Liver (tissue), 9 donors: ENCODE results near the gene GALNTL6. TPM values are rescaled to one million over a fixed set of nuclear protein-coding genes. Genes with fewer than 3 reads are reported as not detected.

ENCODE experiments used
- DNase-seq: peaks from one replicate; pipeline ENCODE4 v3.0.0-alpha.2; 2017; ENCODE audit warnings: low spot score
- H3K27ac ChIP-seq, 2 donors: one replicate each; pipeline ENCODE4 v1.7.0; 2013; ENCODE audit warnings: inconsistent platforms in 2 of 2, low read length in 2 of 2, control low read depth in 1 of 2, low read depth in 1 of 2, mild to moderate bottlenecking in 1 of 2
- H3K27me3 ChIP-seq, 4 donors: one replicate each; pipeline versions ENCODE4 v1.6.1 to v1.7.0; 2013; ENCODE audit warnings: low read length in 3 of 4, inconsistent platforms in 1 of 4, mild to moderate bottlenecking in 1 of 4, moderate library complexity in 1 of 4; ENCODE audit not compliant: control insufficient read depth in 4 of 4, insufficient read depth in 4 of 4
- H3K36me3 ChIP-seq, 4 donors: one replicate each; pipeline versions ENCODE4 v1.6.1 to v1.7.0; 2013; ENCODE audit warnings: low read length in 3 of 4, mild to moderate bottlenecking in 3 of 4, low read depth in 1 of 4, moderate library complexity in 1 of 4; ENCODE audit not compliant: control insufficient read depth in 4 of 4, insufficient read depth in 3 of 4
- H3K4me1 ChIP-seq, 4 donors: one replicate each; pipeline versions ENCODE4 v1.6.1 to v1.7.0; 2013; ENCODE audit warnings: low read length in 3 of 4, mild to moderate bottlenecking in 3 of 4, moderate library complexity in 1 of 4; ENCODE audit not compliant: control insufficient read depth in 4 of 4, insufficient read depth in 4 of 4
- H3K4me3 ChIP-seq, 3 donors: one replicate each; pipeline versions ENCODE4 v1.6.1 to v1.7.0; 2013; ENCODE audit warnings: low read length in 3 of 3, control low read depth in 1 of 3, low read depth in 1 of 3, mild to moderate bottlenecking in 1 of 3
- H3K9ac ChIP-seq, 2 donors: one replicate each; pipeline ENCODE4 v1.7.0; 2013; ENCODE audit warnings: low read length in 2 of 2, mild to moderate bottlenecking in 2 of 2, moderate library complexity in 2 of 2, control low read depth in 1 of 2, low read depth in 1 of 2
- H3K9me3 ChIP-seq, 4 donors: one replicate each; pipeline versions ENCODE4 v1.6.1 to v1.7.0; 2013; ENCODE audit warnings: low read length in 3 of 4; ENCODE audit not compliant: control insufficient read depth in 4 of 4
- ATF3 ChIP-seq: IDR thresholded peaks from 2 replicates; pipeline ENCODE4 v1.6.1; 2016; ENCODE audit warnings: antibody characterized with exemption
- CTCF ChIP-seq: fragments of 150-350 bp; IDR thresholded peaks from 2 replicates; pipeline ENCODE4 v1.5.1; 2017; ENCODE audit warnings: improper control_type of control experiment, low read depth, low read length; ENCODE audit not compliant: missing input control
- EGR1 ChIP-seq, 2 donors: IDR thresholded peaks; 2 replicates each; pipeline ENCODE4 v1.6.1; 2016 to 2018; ENCODE audit warnings: antibody characterized with exemption in 2 of 2, low read depth in 2 of 2
- FOXA1 ChIP-seq: IDR thresholded peaks from 2 replicates; pipeline ENCODE4 v1.6.1; 2016; ENCODE audit warnings: antibody characterized with exemption
- GABPA ChIP-seq, 2 donors: IDR thresholded peaks in 1 of 2; conservative IDR thresholded peaks in 1 of 2; 2 replicates each; pipeline ENCODE4 v1.6.1; 2016; ENCODE audit warnings: antibody characterized with exemption in 2 of 2, mild to moderate bottlenecking in 1 of 2, moderate library complexity in 1 of 2
- HNF4A ChIP-seq, 2 donors: conservative IDR thresholded peaks; 2 replicates each; pipeline ENCODE4 v1.6.1; 2016; ENCODE audit warnings: antibody characterized with exemption in 2 of 2, mild to moderate bottlenecking in 2 of 2
- HNF4G ChIP-seq: IDR thresholded peaks from 2 replicates; pipeline ENCODE4 v1.6.1; 2016; ENCODE audit warnings: antibody characterized with exemption
- JUND ChIP-seq, 2 donors: IDR thresholded peaks; 2 replicates each; pipeline ENCODE4 v1.6.1; 2016; ENCODE audit warnings: antibody characterized with exemption in 2 of 2
- NR2F2 ChIP-seq: IDR thresholded peaks from 2 replicates; pipeline ENCODE4 v1.6.1; 2016; ENCODE audit warnings: antibody characterized with exemption
- RAD21 ChIP-seq, 2 donors: IDR thresholded peaks; 2 replicates each; pipeline ENCODE4 v1.6.1; 2016; ENCODE audit warnings: antibody characterized with exemption in 2 of 2, mild to moderate bottlenecking in 2 of 2
- RXRA ChIP-seq, 2 donors: IDR thresholded peaks; 2 replicates each; pipeline ENCODE4 v1.6.1; 2017 to 2018; ENCODE audit warnings: antibody characterized with exemption in 2 of 2, mild to moderate bottlenecking in 1 of 2
- SP1 ChIP-seq: IDR thresholded peaks from 2 replicates; pipeline ENCODE4 v1.6.1; 2018; ENCODE audit warnings: antibody characterized with exemption, mild to moderate bottlenecking
- TAF1 ChIP-seq: conservative IDR thresholded peaks from 2 replicates; pipeline ENCODE4 v1.6.1; 2016; ENCODE audit warnings: antibody characterized with exemption, mild to moderate bottlenecking
- YY1 ChIP-seq: IDR thresholded peaks from 2 replicates; pipeline ENCODE4 v1.6.1; 2016; ENCODE audit warnings: antibody characterized with exemption, mild to moderate bottlenecking
- ZBTB33 ChIP-seq: IDR thresholded peaks from 2 replicates; pipeline ENCODE4 v1.6.1; 2016; ENCODE audit warnings: antibody characterized with exemption
- WGBS: extraction: QIAGEN DNeasy Blood & Tissue Kit; methylation state at CpG from one replicate; pipeline ENCODE4 v1.1.7; 2013; 5-methylcytosine and 5-hydroxymethylcytosine counted together
- polyA plus RNA-seq, 2 donors: library from polyadenylated mRNA; stranded (reverse) in 1 of 2; unstranded in 1 of 2; fragments of 200-250 nt in 1 of 2; fragments of >200 nt in 1 of 2; fragmentation: Nextera tagmentation in 1 of 2; extraction: Ambion mirVana in 1 of 2; gene quantifications; one replicate each; pipeline versions ENCODE4 v1.2.1 to v1.2.3, GENCODE V29; 2013 to 2015
- total RNA-seq, 2 donors: library from RNA; depleted of rRNA; stranded (reverse); fragments of >200 nt; gene quantifications; one replicate each; pipeline ENCODE4 v1.2.3, GENCODE V29; 2014
- TF ChIP-seq, protein P1 (sequence below): IDR thresholded peaks from 2 replicates; pipeline ENCODE4 v1.6.1; 2016; ENCODE audit warnings: antibody characterized with exemption, mild to moderate bottlenecking
- TF ChIP-seq, protein P2 (sequence below): IDR thresholded peaks from 2 replicates; pipeline ENCODE4 v1.6.1; 2016; ENCODE audit warnings: antibody characterized with exemption
- donor health status: healthy.
- donor health status: healthy.
- donor health status: healthy.
- donor health status: healthy.
- donor health status: healthy.

Gene GALNTL6
- total and polyA plus RNA-seq, 4 donors, result 0.06 to 0.08 TPM; not detected in 2

DNA sequence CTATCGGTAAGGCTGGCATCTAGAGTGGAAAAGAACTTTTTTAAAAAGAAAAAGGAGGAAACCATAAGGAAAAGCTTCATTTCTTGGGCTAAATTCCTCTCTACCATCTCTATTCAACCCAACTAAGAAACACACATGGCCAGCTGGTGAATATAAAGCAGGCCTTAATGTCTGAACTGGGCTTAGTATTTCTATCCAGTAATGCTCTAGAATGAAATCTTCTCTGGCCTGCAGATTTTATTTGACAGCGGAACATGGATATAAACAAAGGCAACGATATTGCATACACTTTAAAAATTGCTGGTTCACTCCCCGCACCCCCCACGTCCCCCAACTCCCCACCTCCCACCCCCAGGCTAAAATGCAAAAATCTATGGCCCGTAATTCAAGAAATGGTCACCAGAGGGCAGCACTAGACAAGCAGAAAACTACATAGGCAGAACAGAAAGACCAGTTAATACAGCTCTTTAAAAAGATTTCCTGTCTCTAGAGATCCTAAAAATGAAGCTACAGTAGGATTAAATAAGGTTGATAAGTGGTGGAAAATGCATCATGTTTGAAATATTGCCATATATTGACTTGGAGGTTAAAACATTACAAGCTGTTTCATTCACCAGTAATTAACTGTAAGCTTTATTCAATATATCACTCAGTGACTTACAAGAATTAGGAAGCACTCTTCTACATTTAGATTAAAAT, 1200.2 kb downstream of the GALNTL6 start:
- TF ChIP-seq FOXA1 (no peak), RXRA (IDR thresholded peaks at IDR 0.05) (no peak), GABPA (IDR thresholded peaks at IDR 0.05 in 1 of 2, conservative IDR thresholded peaks at IDR 0.05 in 1 of 2) (no peak), ZBTB33 (no peak), JUND (IDR thresholded peaks at IDR 0.05) (no peak), ATF3 (no peak), RAD21 (IDR thresholded peaks at IDR 0.05) (peak; percentile 78 to 84), HNF4A (conservative IDR thresholded peaks at IDR 0.05) (no peak), EGR1 (IDR thresholded peaks at IDR 0.05; ENCODE audit: low read depth in 2 of 2) (no peak), YY1 (no peak), TAF1 (no peak), CTCF (peak; percentile 67)
- TF ChIP-seq, protein P1, sequence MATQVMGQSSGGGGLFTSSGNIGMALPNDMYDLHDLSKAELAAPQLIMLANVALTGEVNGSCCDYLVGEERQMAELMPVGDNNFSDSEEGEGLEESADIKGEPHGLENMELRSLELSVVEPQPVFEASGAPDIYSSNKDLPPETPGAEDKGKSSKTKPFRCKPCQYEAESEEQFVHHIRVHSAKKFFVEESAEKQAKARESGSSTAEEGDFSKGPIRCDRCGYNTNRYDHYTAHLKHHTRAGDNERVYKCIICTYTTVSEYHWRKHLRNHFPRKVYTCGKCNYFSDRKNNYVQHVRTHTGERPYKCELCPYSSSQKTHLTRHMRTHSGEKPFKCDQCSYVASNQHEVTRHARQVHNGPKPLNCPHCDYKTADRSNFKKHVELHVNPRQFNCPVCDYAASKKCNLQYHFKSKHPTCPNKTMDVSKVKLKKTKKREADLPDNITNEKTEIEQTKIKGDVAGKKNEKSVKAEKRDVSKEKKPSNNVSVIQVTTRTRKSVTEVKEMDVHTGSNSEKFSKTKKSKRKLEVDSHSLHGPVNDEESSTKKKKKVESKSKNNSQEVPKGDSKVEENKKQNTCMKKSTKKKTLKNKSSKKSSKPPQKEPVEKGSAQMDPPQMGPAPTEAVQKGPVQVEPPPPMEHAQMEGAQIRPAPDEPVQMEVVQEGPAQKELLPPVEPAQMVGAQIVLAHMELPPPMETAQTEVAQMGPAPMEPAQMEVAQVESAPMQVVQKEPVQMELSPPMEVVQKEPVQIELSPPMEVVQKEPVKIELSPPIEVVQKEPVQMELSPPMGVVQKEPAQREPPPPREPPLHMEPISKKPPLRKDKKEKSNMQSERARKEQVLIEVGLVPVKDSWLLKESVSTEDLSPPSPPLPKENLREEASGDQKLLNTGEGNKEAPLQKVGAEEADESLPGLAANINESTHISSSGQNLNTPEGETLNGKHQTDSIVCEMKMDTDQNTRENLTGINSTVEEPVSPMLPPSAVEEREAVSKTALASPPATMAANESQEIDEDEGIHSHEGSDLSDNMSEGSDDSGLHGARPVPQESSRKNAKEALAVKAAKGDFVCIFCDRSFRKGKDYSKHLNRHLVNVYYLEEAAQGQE, result no peak
- TF ChIP-seq, protein P2, sequence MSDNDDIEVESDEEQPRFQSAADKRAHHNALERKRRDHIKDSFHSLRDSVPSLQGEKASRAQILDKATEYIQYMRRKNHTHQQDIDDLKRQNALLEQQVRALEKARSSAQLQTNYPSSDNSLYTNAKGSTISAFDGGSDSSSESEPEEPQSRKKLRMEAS, result no peak
- 23% methylated on average over 6 of the region's 6 CpGs for WGBS
- Histone ChIP-seq H3K9me3 (no peaks in the 10 kb centered on the region), H3K27ac (no peak overlapping the region), H3K27me3 (no peaks in the 10 kb centered on the region), H3K4me3 (no peak overlapping the region), H3K9ac (no peak overlapping the region), H3K36me3 (no peaks in the 10 kb centered on the region), H3K4me1 (no peaks in the 10 kb centered on the region)
- DNase-seq, result peak; percentile 73

DNA sequence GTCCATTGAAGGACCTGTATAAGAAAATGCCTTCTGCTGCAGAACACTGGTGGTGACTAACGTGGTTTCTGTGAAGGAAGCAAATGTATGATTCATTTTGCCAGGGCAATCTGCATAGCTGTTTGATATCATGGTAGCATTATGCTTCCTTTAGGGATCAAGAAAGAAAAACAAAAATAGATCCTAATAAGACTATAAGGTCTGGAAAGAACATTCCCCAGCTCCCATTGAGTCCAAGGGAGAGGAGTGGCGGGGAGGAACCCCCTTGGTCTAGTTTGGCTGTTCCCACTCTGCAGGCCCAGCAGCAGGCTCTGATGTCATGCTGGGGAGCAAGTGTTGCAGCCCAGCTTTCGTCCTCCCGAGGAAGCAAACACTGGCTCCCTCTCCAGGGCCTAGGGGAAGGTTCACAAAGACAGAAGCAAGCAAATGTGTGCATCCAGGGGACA, 1200.9 kb downstream of the GALNTL6 start:
- whole genome bisulfite sequencing, result 60% methylated on average over 4 of the region's 4 CpGs
- no peaks in the 10 kb centered on the region for H3K4me1 ChIP-seq
- no peaks in the 10 kb centered on the region for H3K9me3 ChIP-seq
- no peaks in the 10 kb centered on the region for H3K36me3 ChIP-seq
- DNase-seq, result no peak
- H3K4me3 ChIP-seq, result no peak overlapping the region
- no peak overlapping the region for H3K27ac ChIP-seq
- no peaks in the 10 kb centered on the region for H3K27me3 ChIP-seq
- no peak overlapping the region for H3K9ac ChIP-seq
- TF ChIP-seq NR2F2, result no peak
- no peak for TF ChIP-seq SP1
- TF ChIP-seq FOXA1, result no peak
- TF ChIP-seq TAF1, result no peak
- no peak for TF ChIP-seq CTCF
- TF ChIP-seq JUND (IDR thresholded peaks at IDR 0.05), result no peak
- no peak for TF ChIP-seq ATF3
- TF ChIP-seq EGR1 (IDR thresholded peaks at IDR 0.05; ENCODE audit: low read depth in 2 of 2), result no peak
- TF ChIP-seq RXRA (IDR thresholded peaks at IDR 0.05), result no peak
- TF ChIP-seq HNF4G, result no peak
- no peak for TF ChIP-seq ZBTB33
- TF ChIP-seq RAD21 (IDR thresholded peaks at IDR 0.05), result no peak
- TF ChIP-seq, protein P2, result no peak
